Adipocyte (in vitro differentiated cells): ENCODE measurements around the gene SRRM4.

ENCODE experiments used
- DNase-seq: peaks from one replicate; pipeline ENCODE4 v3.0.0-alpha.2; 2015; ENCODE audit warnings: low read depth
- H3K27me3 ChIP-seq: replicated peaks from 2 replicates; pipeline ENCODE4 v1.7.0; 2013; ENCODE audit warnings: mild to moderate bottlenecking, low read length, moderate library complexity; ENCODE audit not compliant: control insufficient read depth, insufficient read depth
- H3K36me3 ChIP-seq: 2 replicates; pipeline ENCODE4 v1.7.0; 2013; ENCODE audit warnings: low read length, mild to moderate bottlenecking, moderate library complexity; ENCODE audit not compliant: control insufficient read depth, insufficient read depth, severe bottlenecking
- H3K4me1 ChIP-seq: 2 replicates; pipeline ENCODE4 v1.7.0; 2013; ENCODE audit warnings: mild to moderate bottlenecking, low read length, moderate library complexity; ENCODE audit not compliant: control insufficient read depth, insufficient read depth
- H3K4me3 ChIP-seq: 2 replicates; pipeline ENCODE4 v1.7.0; 2013; ENCODE audit warnings: mild to moderate bottlenecking, low read length, moderate library complexity
- H3K9ac ChIP-seq: 2 replicates; pipeline ENCODE4 v1.7.0; 2013; ENCODE audit warnings: mild to moderate bottlenecking, low read length, moderate library complexity
- H3K9me3 ChIP-seq: 2 replicates; pipeline ENCODE4 v1.7.0; 2013; ENCODE audit warnings: mild to moderate bottlenecking, low read length, moderate library complexity; ENCODE audit not compliant: control insufficient read depth

SRRM4 gene

DNA sequence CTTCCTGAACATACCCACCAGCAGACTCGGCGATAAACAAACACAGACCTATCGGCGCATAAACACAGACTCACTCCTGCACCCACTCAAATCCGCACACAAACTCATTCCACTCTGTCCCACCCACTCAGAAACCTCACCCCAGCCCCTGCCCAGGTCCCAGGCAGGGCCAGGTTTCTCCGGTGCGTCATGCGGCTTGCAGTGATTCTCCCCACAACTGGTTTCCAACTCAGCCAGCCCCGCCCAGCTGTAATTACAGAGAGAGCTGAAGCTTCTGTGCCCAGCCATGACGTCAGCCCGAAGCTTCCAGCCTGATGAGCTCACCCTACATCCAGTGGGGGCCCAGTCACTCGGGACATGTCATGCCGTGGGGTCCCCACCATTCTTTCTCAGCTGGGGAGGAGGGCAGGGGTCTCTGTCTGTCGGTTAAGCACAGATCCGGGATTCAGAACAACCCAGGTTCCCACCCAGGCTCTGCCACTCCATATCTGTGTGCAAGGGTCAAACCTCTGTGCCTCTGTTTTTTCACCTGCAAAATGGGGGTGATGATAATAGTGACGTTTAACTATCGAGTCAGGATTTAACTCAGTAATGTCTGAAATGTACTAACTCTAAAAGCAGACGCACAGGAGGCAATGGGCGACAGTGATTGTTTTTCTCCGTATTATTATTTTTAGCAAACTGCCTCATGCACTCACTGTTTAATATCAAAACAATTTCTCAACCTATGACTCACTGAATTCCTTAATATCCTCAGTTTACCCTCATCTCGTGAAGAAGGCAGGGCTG lies 195.1 kb downstream of the SRRM4 start:
- peak overlapping the region; percentile 37 for H3K9ac ChIP-seq
- no peaks in the 10 kb centered on the region for H3K36me3 ChIP-seq
- H3K9me3 ChIP-seq: no peaks in the 10 kb centered on the region
- peaks cover 17% of the 10 kb centered on the region for H3K27me3 ChIP-seq
- DNase-seq: peak; percentile 29
- peak overlapping the region; percentile 75 for H3K4me3 ChIP-seq
- peaks cover 45% of the 10 kb centered on the region for H3K4me1 ChIP-seq

- Histone ChIP-seq H3K4me3 (no peak overlapping the region), H3K9ac (no peak overlapping the region), H3K27me3 (peaks cover 17% of the 10 kb centered on the region), H3K4me1 (peaks cover 50% of the 10 kb centered on the region), H3K9me3 (no peaks in the 10 kb centered on the region), H3K36me3 (no peaks in the 10 kb centered on the region)
- no peak for DNase-seq
These were observed 195.7 kb downstream of the SRRM4 start for GRCh38 chr12:119177056-119177325.

GRCh38 chr12:119177724-119178380 lies 196.5 kb downstream of the SRRM4 start:
- Histone ChIP-seq H3K9ac (no peak overlapping the region), H3K4me1 (peaks cover 57% of the 10 kb centered on the region), H3K4me3 (peak overlapping the region; percentile 15), H3K9me3 (no peaks in the 10 kb centered on the region), H3K27me3 (peaks cover 12% of the 10 kb centered on the region), H3K36me3 (no peaks in the 10 kb centered on the region)
- DNase-seq: no peak

DNA sequence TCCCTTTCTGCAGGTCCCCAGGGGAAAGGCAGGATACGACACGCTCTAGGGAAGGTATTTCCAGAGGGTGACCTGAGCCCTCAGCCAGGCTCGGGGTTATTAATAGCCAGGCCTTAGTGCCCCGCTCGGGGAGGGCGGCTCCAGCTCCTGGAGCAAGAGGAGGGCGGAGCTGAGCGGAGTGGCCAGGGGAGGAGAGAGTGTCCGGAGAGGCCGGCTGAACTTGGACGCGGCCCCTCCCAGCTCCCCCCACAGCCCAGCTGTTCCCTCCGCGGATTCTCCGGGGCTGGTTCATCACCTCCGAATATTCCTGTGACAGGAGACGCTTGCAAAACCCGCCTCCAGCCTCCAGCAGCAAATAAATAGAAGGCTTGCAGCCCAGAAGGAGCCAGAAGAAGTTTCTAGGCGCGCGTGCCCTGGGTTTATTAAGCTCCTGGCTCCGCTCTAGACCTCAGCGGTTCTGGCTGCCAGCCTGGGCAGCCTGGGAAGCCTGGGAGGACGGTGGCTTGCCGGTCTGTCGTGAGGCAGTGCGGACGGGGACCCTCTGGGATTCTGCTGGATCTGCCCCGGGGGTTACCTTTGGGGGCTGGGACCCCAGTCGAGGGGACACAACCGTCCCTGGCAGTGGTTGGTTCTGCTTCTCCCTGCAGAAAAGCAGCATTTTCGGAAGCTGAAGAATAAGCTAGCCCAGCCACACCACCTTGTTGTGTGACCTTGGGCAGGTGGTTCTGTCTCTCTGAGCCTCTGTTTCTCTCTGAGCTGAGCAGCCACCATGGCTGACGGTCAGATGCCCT lies 197.4 kb downstream of the SRRM4 start, which contains the start of gene HSPB8:
TSS of gene HSPB8 (plus strand) at position 388 of the 791 bp plus-strand sequence. CDS start at position 770, 382 bp downstream.
- Histone ChIP-seq H3K4me3 (peak within 1 kb of the TSS; percentile 85), H3K9ac (peak within 1 kb of the TSS; percentile 88), H3K36me3 (no peaks in the 10 kb centered on the region), H3K4me1 (peaks cover 66% of the 10 kb centered on the region), H3K9me3 (no peaks in the 10 kb centered on the region), H3K27me3 (peaks cover 6% of the 10 kb centered on the region)
- peak; percentile 0 for DNase-seq

- H3K36me3 ChIP-seq: no peaks in the 10 kb centered on the region
- H3K9me3 ChIP-seq: no peaks in the 10 kb centered on the region
- H3K4me3 ChIP-seq: peak overlapping the region; percentile 85
- H3K4me1 ChIP-seq: peaks cover 72% of the 10 kb centered on the region
- peak overlapping the region; percentile 88 for H3K9ac ChIP-seq
- no peak for DNase-seq
- no peaks in the 10 kb centered on the region for H3K27me3 ChIP-seq
These were observed 198.1 kb downstream of the SRRM4 start for GRCh38 chr12:119179335-119180021.

DNA sequence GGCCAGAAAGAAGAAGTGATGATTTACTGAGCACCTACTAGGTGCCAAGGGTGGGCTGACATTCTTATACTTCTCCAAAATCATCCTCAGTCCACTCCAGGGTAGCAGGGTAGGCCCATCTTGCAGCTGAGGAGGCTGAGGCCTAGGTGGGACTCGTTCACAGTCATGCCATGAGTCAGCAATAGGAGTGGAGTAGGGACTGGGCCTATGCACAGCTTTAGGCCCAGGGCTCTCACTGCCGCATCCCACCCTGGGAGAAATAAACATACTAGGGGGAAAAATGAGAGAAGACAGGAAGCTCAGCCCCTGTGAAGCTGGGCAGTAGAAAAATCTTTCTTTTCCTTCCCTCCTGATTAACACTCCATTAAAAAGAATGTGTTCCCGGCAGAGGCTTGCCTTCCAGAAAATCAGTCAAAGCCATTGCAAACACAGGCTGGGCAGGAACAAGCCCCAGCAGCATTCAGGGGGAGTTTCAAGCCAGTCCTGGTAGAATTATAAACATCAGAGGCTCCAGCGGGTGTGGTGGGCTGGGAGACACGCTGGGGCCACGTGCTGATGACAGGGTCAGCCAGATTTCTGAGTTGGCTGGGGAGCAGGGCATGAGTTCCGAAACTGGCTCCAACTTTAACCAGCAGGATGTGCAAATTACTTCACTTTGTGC lies 199.2 kb downstream of the SRRM4 start:
- Histone ChIP-seq H3K36me3 (no peaks in the 10 kb centered on the region), H3K4me3 (peak overlapping the region; percentile 85), H3K9me3 (no peaks in the 10 kb centered on the region), H3K9ac (peak overlapping the region; percentile 88), H3K4me1 (peaks cover 72% of the 10 kb centered on the region), H3K27me3 (no peaks in the 10 kb centered on the region)
- no peak for DNase-seq

DNA sequence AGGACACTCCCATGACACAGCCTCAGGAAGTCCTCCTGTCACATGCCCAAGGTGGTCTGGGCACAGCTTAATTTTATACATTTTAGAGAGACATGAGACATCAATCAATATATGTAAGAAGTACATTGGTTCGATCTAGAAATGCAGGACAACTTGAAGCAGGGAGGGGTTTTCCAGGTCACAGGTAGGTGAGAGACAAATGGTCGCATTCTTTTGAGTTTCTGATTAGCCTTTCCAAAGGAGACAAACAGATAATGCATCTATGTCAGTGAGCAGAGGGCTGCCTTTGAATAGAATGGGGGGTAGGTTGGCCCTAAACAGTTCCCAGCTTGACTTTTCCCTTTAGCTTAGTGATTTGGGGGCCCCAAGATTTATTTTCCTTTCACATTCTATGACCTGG lies 199.9 kb downstream of the SRRM4 start:
- Histone ChIP-seq H3K4me1 (peaks cover 69% of the 10 kb centered on the region), H3K9ac (peak overlapping the region; percentile 88), H3K9me3 (no peaks in the 10 kb centered on the region), H3K36me3 (no peaks in the 10 kb centered on the region), H3K27me3 (no peaks in the 10 kb centered on the region), H3K4me3 (peak overlapping the region; percentile 85)
- no peak for DNase-seq

GRCh38 chr12:119181944-119182343 lies 200.6 kb downstream of the SRRM4 start:
- Histone ChIP-seq H3K4me1 (peaks cover 62% of the 10 kb centered on the region), H3K36me3 (peaks cover 3% of the 10 kb centered on the region), H3K27me3 (no peaks in the 10 kb centered on the region), H3K9me3 (no peaks in the 10 kb centered on the region), H3K9ac (no peak overlapping the region), H3K4me3 (peak overlapping the region; percentile 85)
- no peak for DNase-seq

DNA sequence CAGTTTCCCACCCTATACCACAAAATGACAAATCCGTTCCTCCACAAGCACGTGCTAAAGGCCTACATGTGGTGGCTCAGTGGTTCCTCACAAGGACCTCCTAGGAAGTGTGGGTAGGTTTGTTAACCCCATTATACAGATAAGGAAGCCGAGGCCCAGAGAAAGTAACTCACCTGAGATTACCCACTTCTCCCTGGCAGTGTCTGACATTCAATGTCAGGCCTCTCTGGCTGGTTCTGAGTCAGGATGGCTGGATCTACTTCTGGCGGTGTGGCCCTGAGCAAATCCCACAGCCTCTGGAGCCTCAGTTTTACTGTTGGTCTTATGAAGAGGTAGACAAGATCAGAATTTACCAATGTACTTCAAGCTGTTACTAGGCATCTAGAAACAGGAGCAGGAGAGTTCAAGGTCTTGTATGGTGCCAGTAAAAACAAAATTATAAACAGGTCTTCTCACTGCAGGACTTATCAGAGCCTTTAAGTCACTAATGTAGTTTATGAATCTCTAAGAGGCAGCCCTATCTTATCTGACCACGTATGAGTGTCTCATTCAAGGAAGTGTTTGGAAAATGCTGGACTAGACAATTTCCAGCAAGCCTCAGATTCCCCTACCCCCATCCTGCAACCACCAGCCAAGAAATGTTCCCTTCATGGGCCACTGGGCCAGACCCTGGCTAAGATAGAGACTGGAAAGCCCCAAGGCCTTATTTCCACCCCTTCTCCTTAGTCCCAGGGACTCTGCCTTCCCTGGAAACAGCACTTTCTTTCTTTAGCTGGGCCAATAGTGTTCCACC lies 201.6 kb downstream of the SRRM4 start:
- H3K9ac ChIP-seq: peak overlapping the region; percentile 17
- peak overlapping the region; percentile 7 for H3K4me3 ChIP-seq
- no peaks in the 10 kb centered on the region for H3K27me3 ChIP-seq
- DNase-seq: no peak
- peaks cover 12% of the 10 kb centered on the region for H3K36me3 ChIP-seq
- H3K4me1 ChIP-seq: peaks cover 60% of the 10 kb centered on the region
- H3K9me3 ChIP-seq: no peaks in the 10 kb centered on the region
